HepG2 (cell line): ENCODE data around the gene ACTN4. TPM values are rescaled to one million over a fixed set of nuclear protein-coding genes. Genes with fewer than 3 reads are reported as not detected.

Experiments
- CEBPZ ChIP-seq: IDR thresholded peaks from 2 replicates; pipeline ENCODE4 v1.6.1; 2012; ENCODE audit warnings: low read length, improper control_type of control experiment
- CENPBD1 ChIP-seq: sonication (generic); formaldehyde crosslinking; IDR thresholded peaks from 2 replicates; pipeline ENCODE4 v1.8.0; 2022; ENCODE audit warnings: missing genetic modification reagents, low read depth, mild to moderate bottlenecking, borderline replicate concordance
- CSRNP1 ChIP-seq: sonication (generic); formaldehyde crosslinking; IDR thresholded peaks from 2 replicates; pipeline ENCODE4 v1.8.1; 2023; ENCODE audit warnings: mild to moderate bottlenecking, missing genetic modification reagents
- GATA4 ChIP-seq: sonication (generic); IDR thresholded peaks from 2 replicates; pipeline ENCODE4 v1.6.1; 2016; ENCODE audit warnings: antibody characterized with exemption, low read depth, borderline replicate concordance
- JUN ChIP-seq: sonication (generic); formaldehyde crosslinking; IDR thresholded peaks from 2 replicates; pipeline ENCODE4 v1.4.0; 2020; ENCODE audit warnings: mild to moderate bottlenecking, missing genetic modification reagents
- KAT7 ChIP-seq: IDR thresholded peaks from 2 replicates; pipeline ENCODE4 v1.6.1; 2018; ENCODE audit warnings: borderline replicate concordance, missing compliant biosample characterization
- NFE2L2 ChIP-seq: fragments of 150-350 bp; IDR thresholded peaks from 2 replicates; pipeline ENCODE4 v1.6.1; 2014; ENCODE audit warnings: low read length
- NFIB ChIP-seq: sonication (generic); formaldehyde crosslinking; IDR thresholded peaks from 2 replicates; pipeline ENCODE4 v1.9.0; 2021; ENCODE audit warnings: missing genetic modification reagents, mild to moderate bottlenecking, borderline replicate concordance
- NPAS2 ChIP-seq: sonication (generic); formaldehyde crosslinking; IDR thresholded peaks from 2 replicates; pipeline ENCODE4 v1.8.0; 2022; ENCODE audit warnings: mild to moderate bottlenecking, missing genetic modification reagents, borderline replicate concordance
- WIZ ChIP-seq: sonication (generic); formaldehyde crosslinking; IDR thresholded peaks from 2 replicates; pipeline ENCODE4 v1.5.1; 2020; ENCODE audit warnings: mild to moderate bottlenecking, missing genetic modification reagents
- ZNF543 ChIP-seq: sonication (generic); formaldehyde crosslinking; IDR thresholded peaks from 2 replicates; pipeline ENCODE4 v1.4.0; 2020; ENCODE audit warnings: mild to moderate bottlenecking, missing genetic modification reagents
- ZNF619 ChIP-seq: sonication (generic); formaldehyde crosslinking; IDR thresholded peaks from 2 replicates; pipeline ENCODE4 v1.4.0; 2020; ENCODE audit warnings: mild to moderate bottlenecking, missing genetic modification reagents
- ZNF776 ChIP-seq: sonication (generic); formaldehyde crosslinking; IDR thresholded peaks from 2 replicates; pipeline ENCODE4 v1.4.0; 2020; ENCODE audit warnings: mild to moderate bottlenecking, missing genetic modification reagents
- ZNF790 ChIP-seq: sonication (generic); formaldehyde crosslinking; IDR thresholded peaks from 2 replicates; pipeline ENCODE4 v1.8.0; 2022; ENCODE audit warnings: missing genetic modification reagents, mild to moderate bottlenecking, borderline replicate concordance
- ZNF839 ChIP-seq: sonication (generic); formaldehyde crosslinking; IDR thresholded peaks from 2 replicates; pipeline ENCODE4 v1.4.0; 2020; ENCODE audit warnings: missing genetic modification reagents, mild to moderate bottlenecking, borderline replicate concordance
- polyA plus RNA-seq, 8 experiments: library from polyadenylated mRNA; depleted of rRNA in 3 of 8; stranded (reverse) in 7 of 8; unstranded in 1 of 8; fragments of >200 nt; fragmentation: Illumina TruSeq in 4 of 8; extraction: Trizol in 4 of 8; gene quantifications; 2 replicates each; pipeline versions ENCODE4 v1.2.1 to v1.2.3, GENCODE V29; 2011 to 2016; ENCODE audit warnings: low read depth in 4 of 8, missing spikeins in 1 of 8, mixed read lengths in 1 of 8; ENCODE audit not compliant: insufficient read depth in 1 of 8
- total RNA-seq, 5 experiments: library from RNA; depleted of rRNA; stranded (reverse); fragments of >200 nt; fragmentation: Illumina TruSeq; extraction: Trizol; gene quantifications; 2 replicates each; pipeline ENCODE4 v1.2.3, GENCODE V29; 2016; ENCODE audit warnings: low read depth in 1 of 5
- TF ChIP-seq, protein P1 (sequence below): sonication (generic); formaldehyde crosslinking; IDR thresholded peaks from 2 replicates; pipeline ENCODE4 v1.9.0; 2021; ENCODE audit warnings: mild to moderate bottlenecking, missing genetic modification reagents

ACTN4 gene
- total and polyA plus RNA-seq, 2 of the 13 experiments (the other 11 are each of a cell fraction or from before 2014, with no cell fraction given), result 171 to 192 TPM

GRCh38 chr19:38658462-38659306 lies 11.2 kb downstream of the ACTN4 start (continued):
- TF ChIP-seq CENPBD1 (CRISPR knock-in tag) (no peak), ZNF839 (CRISPR knock-in tag) (no peak), ZNF619 (CRISPR knock-in tag) (no peak), JUN (CRISPR knock-in tag) (0 out of 2 replicates have a peak, but pooled peaks have one; percentile 41), NPAS2 (no peak), NFE2L2 (no peak), CSRNP1 (CRISPR knock-in tag) (no peak), ZNF776 (CRISPR knock-in tag) (no peak), KAT7 (CRISPR knock-in tag) (no peak), WIZ (CRISPR knock-in tag) (no peak), ZNF790 (CRISPR knock-in tag) (no peak), CEBPZ (no peak), ZNF543 (CRISPR knock-in tag) (no peak), NFIB (CRISPR knock-in tag) (no peak), GATA4 (no peak)
- TF ChIP-seq, protein P1, sequence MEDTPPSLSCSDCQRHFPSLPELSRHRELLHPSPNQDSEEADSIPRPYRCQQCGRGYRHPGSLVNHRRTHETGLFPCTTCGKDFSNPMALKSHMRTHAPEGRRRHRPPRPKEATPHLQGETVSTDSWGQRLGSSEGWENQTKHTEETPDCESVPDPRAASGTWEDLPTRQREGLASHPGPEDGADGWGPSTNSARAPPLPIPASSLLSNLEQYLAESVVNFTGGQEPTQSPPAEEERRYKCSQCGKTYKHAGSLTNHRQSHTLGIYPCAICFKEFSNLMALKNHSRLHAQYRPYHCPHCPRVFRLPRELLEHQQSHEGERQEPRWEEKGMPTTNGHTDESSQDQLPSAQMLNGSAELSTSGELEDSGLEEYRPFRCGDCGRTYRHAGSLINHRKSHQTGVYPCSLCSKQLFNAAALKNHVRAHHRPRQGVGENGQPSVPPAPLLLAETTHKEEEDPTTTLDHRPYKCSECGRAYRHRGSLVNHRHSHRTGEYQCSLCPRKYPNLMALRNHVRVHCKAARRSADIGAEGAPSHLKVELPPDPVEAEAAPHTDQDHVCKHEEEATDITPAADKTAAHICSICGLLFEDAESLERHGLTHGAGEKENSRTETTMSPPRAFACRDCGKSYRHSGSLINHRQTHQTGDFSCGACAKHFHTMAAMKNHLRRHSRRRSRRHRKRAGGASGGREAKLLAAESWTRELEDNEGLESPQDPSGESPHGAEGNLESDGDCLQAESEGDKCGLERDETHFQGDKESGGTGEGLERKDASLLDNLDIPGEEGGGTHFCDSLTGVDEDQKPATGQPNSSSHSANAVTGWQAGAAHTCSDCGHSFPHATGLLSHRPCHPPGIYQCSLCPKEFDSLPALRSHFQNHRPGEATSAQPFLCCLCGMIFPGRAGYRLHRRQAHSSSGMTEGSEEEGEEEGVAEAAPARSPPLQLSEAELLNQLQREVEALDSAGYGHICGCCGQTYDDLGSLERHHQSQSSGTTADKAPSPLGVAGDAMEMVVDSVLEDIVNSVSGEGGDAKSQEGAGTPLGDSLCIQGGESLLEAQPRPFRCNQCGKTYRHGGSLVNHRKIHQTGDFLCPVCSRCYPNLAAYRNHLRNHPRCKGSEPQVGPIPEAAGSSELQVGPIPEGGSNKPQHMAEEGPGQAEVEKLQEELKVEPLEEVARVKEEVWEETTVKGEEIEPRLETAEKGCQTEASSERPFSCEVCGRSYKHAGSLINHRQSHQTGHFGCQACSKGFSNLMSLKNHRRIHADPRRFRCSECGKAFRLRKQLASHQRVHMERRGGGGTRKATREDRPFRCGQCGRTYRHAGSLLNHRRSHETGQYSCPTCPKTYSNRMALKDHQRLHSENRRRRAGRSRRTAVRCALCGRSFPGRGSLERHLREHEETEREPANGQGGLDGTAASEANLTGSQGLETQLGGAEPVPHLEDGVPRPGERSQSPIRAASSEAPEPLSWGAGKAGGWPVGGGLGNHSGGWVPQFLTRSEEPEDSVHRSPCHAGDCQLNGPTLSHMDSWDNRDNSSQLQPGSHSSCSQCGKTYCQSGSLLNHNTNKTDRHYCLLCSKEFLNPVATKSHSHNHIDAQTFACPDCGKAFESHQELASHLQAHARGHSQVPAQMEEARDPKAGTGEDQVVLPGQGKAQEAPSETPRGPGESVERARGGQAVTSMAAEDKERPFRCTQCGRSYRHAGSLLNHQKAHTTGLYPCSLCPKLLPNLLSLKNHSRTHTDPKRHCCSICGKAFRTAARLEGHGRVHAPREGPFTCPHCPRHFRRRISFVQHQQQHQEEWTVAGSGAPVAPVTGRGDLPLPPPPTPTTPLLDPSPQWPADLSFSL (CRISPR knock-in tag), result no peak
